IMR-90 (cell line): ENCODE measurements around the gene PALM. TPM values are rescaled to one million over a fixed set of nuclear protein-coding genes. Genes with fewer than 3 reads are reported as not detected.

Experiments used
- ATAC-seq: fragments of 200-7000 bp; cut with Tn5 transposase; 2 replicates; pipeline ENCODE4 v1.9.1; 2020; ENCODE audit warnings: low read depth, mild to moderate bottlenecking, moderate library complexity
- BruUV-seq: library from RNA; stranded (reverse); fragments of 400-500 nt; replicated peaks from 2 replicates; lab custom pipeline; 2021; lab: Mats Ljungman, UMichigan
- CTCF ChIA-PET: fragments of 300-600 bp; formaldehyde crosslinking; extraction: SDS; loops from one replicate; lab custom pipeline; 2021; ENCODE audit warnings: antibody characterized with exemption; lab: Yijun Ruan, JAX
- POLR2A ChIA-PET: fragments of 300-600 bp; sonication (Branson Sonifier 250); formaldehyde crosslinking; loops from one replicate; lab custom pipeline; 2022; ENCODE audit warnings: antibody characterized with exemption; ENCODE audit not compliant: unreplicated experiment; lab: Charles Lee
- DNase-seq: peaks from one replicate; pipeline ENCODE4 v3.0.0; 2013
- H2AFZ ChIP-seq: replicated peaks from 2 replicates; pipeline ENCODE3; 2013; ENCODE audit warnings: low read length, mild to moderate bottlenecking; ENCODE audit not compliant: poor library complexity
- H2AK5ac ChIP-seq: 2 replicates; pipeline ENCODE4 v1.6.1; 2013; ENCODE audit warnings: low read depth, low read length, inconsistent platforms
- H2AK9ac ChIP-seq: replicated peaks from 2 replicates; pipeline ENCODE3; 2013; ENCODE audit warnings: mild to moderate bottlenecking, low read depth, low read length, moderate library complexity; ENCODE audit not compliant: poor library complexity
- H2BK120ac ChIP-seq: 2 replicates; pipeline ENCODE4 v1.6.1; 2013; ENCODE audit warnings: low read depth, low read length, inconsistent platforms
- H2BK15ac ChIP-seq: 3 replicates; pipeline ENCODE4 v1.6.1; 2013; ENCODE audit warnings: low read depth, low read length, inconsistent platforms
- H2BK20ac ChIP-seq: 2 replicates; pipeline ENCODE4 v1.6.1; 2013; ENCODE audit warnings: low read depth, mild to moderate bottlenecking, inconsistent platforms, low read length, moderate library complexity
- H2BK5ac ChIP-seq: 2 replicates; pipeline ENCODE4 v1.6.1; 2013; ENCODE audit warnings: mild to moderate bottlenecking, low read depth, low read length, inconsistent platforms; ENCODE audit not compliant: poor library complexity, severe bottlenecking
- H3K14ac ChIP-seq: replicated peaks from 2 replicates; pipeline ENCODE4 v1.6.1; 2013; ENCODE audit warnings: low read depth, low read length, inconsistent platforms
- H3K18ac ChIP-seq: 2 replicates; pipeline ENCODE4 v1.6.1; 2013; ENCODE audit warnings: low read depth, low read length, control low read depth
- H3K23ac ChIP-seq: 2 replicates; pipeline ENCODE4 v1.6.1; 2013; ENCODE audit warnings: low read depth, low read length, inconsistent platforms
- H3K27ac ChIP-seq: 2 replicates; pipeline ENCODE4 v1.5.1; 2013; ENCODE audit warnings: mild to moderate bottlenecking, control low read depth, low read length; ENCODE audit not compliant: insufficient read depth
- H3K27me3 ChIP-seq: 2 replicates; pipeline ENCODE4 v1.6.1; 2013; ENCODE audit warnings: low read length; ENCODE audit not compliant: control insufficient read depth, insufficient read depth
- H3K36me3 ChIP-seq: 2 replicates; pipeline ENCODE4 v1.6.1; 2013; ENCODE audit warnings: low read length, mixed read lengths; ENCODE audit not compliant: control insufficient read depth, insufficient read depth
- H3K4ac ChIP-seq: 2 replicates; pipeline ENCODE4 v1.6.1; 2013; ENCODE audit warnings: low read depth, low read length, inconsistent platforms
- H3K4me1 ChIP-seq: 2 replicates; pipeline ENCODE4 v1.6.1; 2013; ENCODE audit warnings: low read length, mixed read lengths; ENCODE audit not compliant: control insufficient read depth, insufficient read depth
- H3K4me2 ChIP-seq: 2 replicates; pipeline ENCODE4 v1.6.1; 2013; ENCODE audit warnings: low read depth, mild to moderate bottlenecking, control low read depth, low read length, moderate library complexity
- H3K4me3 ChIP-seq: 2 replicates; pipeline ENCODE4 v1.5.1; 2013; ENCODE audit warnings: low read depth, mild to moderate bottlenecking, control low read depth, low read length, moderate library complexity; ENCODE audit not compliant: insufficient read depth
- H3K56ac ChIP-seq: 2 replicates; pipeline ENCODE4 v1.6.1; 2013; ENCODE audit warnings: low read length, inconsistent platforms; ENCODE audit not compliant: insufficient read depth; ENCODE audit errors: extremely low read depth
- H3K79me1 ChIP-seq, 2 experiments: 2 replicates each; pipeline ENCODE4 v1.6.1; 2013; ENCODE audit warnings: low read length in 2 of 2, inconsistent platforms in 1 of 2, low read depth in 1 of 2
- H3K9ac ChIP-seq: 2 replicates; pipeline ENCODE4 v1.6.1; 2013; ENCODE audit warnings: low read depth, low read length, control low read depth
- H3K9me1 ChIP-seq: 2 replicates; pipeline ENCODE4 v1.6.1; 2013; ENCODE audit warnings: low read length, inconsistent platforms; ENCODE audit not compliant: insufficient read depth
- H3K9me3 ChIP-seq: 2 replicates; pipeline ENCODE4 v1.6.1; 2013; ENCODE audit warnings: low read length; ENCODE audit not compliant: control insufficient read depth, insufficient read depth
- H4K20me1 ChIP-seq: 2 replicates; pipeline ENCODE4 v1.6.1; 2013; ENCODE audit warnings: low read length, inconsistent platforms; ENCODE audit not compliant: insufficient read depth
- H4K5ac ChIP-seq: 2 replicates; pipeline ENCODE4 v1.6.1; 2013; ENCODE audit warnings: mild to moderate bottlenecking, low read depth, low read length, control low read depth
- H4K8ac ChIP-seq, 2 experiments: 2 replicates each; pipeline ENCODE4 v1.6.1; 2013; ENCODE audit warnings: low read depth in 2 of 2, low read length in 2 of 2, control low read depth in 1 of 2, inconsistent platforms in 1 of 2
- H4K91ac ChIP-seq: 2 replicates; pipeline ENCODE4 v1.6.1; 2013; ENCODE audit warnings: low read depth, low read length, inconsistent platforms; ENCODE audit not compliant: insufficient read depth
- SMC3 ChIP-seq: fragments of 150-350 bp; IDR thresholded peaks from 2 replicates; pipeline ENCODE4 v1.6.1; 2016; ENCODE audit warnings: low read depth, mild to moderate bottlenecking, antibody characterized with exemption, low read length, moderate library complexity
- USF2 ChIP-seq: fragments of 150-350 bp; IDR thresholded peaks from 2 replicates; pipeline ENCODE4 v1.6.1; 2017; ENCODE audit warnings: mild to moderate bottlenecking, antibody characterized with exemption, low read length, low read depth
- dilution Hi-C: fragments of 300-500 bp; cut with HindIII; formaldehyde crosslinking; loops from one replicate; pipeline ENCODE4 v1.14.3; 2018; ENCODE audit warnings: low sequenced_read_pairs; ENCODE audit not compliant: unreplicated experiment
- in situ Hi-C: fragments of 300-500 bp; cut with MboI; formaldehyde crosslinking; loops from 3 replicates; pipeline ENCODE4 v1.14.3; 2019; ENCODE audit warnings: low sequenced_read_pairs, inconsistent platforms, mixed read lengths
- intact Hi-C: fragments of 100-400 bp; cut with micrococcal nuclease; formaldehyde crosslinking; loops from 2 replicates; pipeline ENCODE4 v1.10.0; 2022
- polyA plus RNA-seq, 3 experiments: library from polyadenylated mRNA; depleted of rRNA; stranded (reverse); fragments of >200 nt; gene quantifications; 2 replicates each; pipeline ENCODE4 v1.2.3, GENCODE V29; 2012; ENCODE audit warnings: low replicate concordance in 1 of 3
- total RNA-seq: library from RNA; depleted of rRNA; stranded (reverse); fragments of >200 nt; gene quantifications from 2 replicates; pipeline ENCODE4 v1.2.3, GENCODE V29; 2012

The PALM gene
- total and polyA plus RNA-seq, 2 of the 4 experiments (the other 2 are of a cell fraction): 2.2 to 7.4 TPM

- Histone ChIP-seq H4K20me1 (0 out of 2 replicates have a peak, but pooled peaks cover 3% of the 10 kb centered on the region), H3K14ac (no peak overlapping the region), H3K18ac (no peak overlapping the region), H3K36me3 (no peaks in the 10 kb centered on the region), H2BK5ac (no peak overlapping the region), H3K27me3 (no peaks in the 10 kb centered on the region; the same call in 1 of the 2 replicates), H4K5ac (no peak overlapping the region), H2AK5ac (no peak overlapping the region), H3K23ac (no peak overlapping the region), H3K4me2 (no peak overlapping the region), H3K27ac (no peak overlapping the region), H4K91ac (no peak overlapping the region), H3K9me1 (peaks cover 7% of the 10 kb centered on the region; the same call in 1 of the 2 replicates), H2AFZ (no peak overlapping the region), H3K9ac (no peak overlapping the region), H3K79me1 (no peaks in the 10 kb centered on the region), H2BK20ac (no peak overlapping the region), H4K8ac (no peak overlapping the region), H3K4me3 (no peak overlapping the region), H3K9me3 (peaks cover 11% of the 10 kb centered on the region; the same call in 1 of the 2 replicates), H2BK15ac (no peak overlapping the region), H3K4me1 (peaks cover 14% of the 10 kb centered on the region), H2BK120ac (no peak overlapping the region), H3K56ac (no peak overlapping the region), H2AK9ac (peak overlapping the region; percentile 66), H3K4ac (no peak overlapping the region)
- dilution Hi-C loops: no loop called here
- intact Hi-C loops: no loop called here
- ATAC-seq: no peak
- TF ChIP-seq SMC3 (no peak), USF2 (peak; percentile 83)
- in situ Hi-C loops: no loop called here
- ChIA-PET CTCF (no interaction called here), POLR2A (no interaction called here)
- no TSS peak for BruUV-seq
- peak; percentile 49 for DNase-seq
These were observed 47.5 kb downstream of the PALM start for GRCh38 chr19:756236-756635.
